ENCODE results near the gene PSMF1. TPM values are rescaled to one million over a fixed set of nuclear protein-coding genes. Genes with fewer than 3 reads are reported as not detected.

Gene PSMF1
- total and polyA plus RNA-seq, 12 donors = 24.8 to 363 (median 122) TPM

DNA sequence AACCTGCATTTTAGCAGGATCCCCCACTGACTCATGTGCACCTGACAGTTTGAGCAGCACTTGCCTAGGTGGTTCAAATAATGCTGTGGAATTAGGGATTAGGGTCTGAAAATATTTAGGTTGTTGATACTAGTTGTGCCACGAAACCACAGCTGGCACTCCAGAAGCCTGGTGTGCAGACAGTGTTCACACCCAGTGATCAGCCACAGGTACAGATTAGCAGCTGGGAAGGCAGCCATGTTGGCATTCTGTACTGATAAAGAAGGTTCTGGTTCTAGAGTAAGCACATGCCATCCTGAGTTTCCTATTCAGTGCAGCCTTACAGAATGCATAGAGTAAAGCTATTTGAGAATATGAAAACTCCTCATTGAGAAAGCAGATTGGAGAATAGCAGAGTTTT, 36.3 kb downstream of the PSMF1 start:
- intact Hi-C loops (cut with DNase I) = no loop called here
- Histone ChIP-seq H3K36me3 (replicated peaks in 1 of 2) (peaks cover 0 to 3% of the 10 kb centered on the region in 2 donors), H3K27me3 (no peaks in the 10 kb centered on the region), H3K9me3 (replicated peaks in 1 of 3) (no peaks in the 10 kb centered on the region), H3K4me3 (no peak overlapping the region), H3K4me1 (replicated peaks in 1 of 2) (no peaks in the 10 kb centered on the region), H3K27ac (no peak overlapping the region)
- DNase-seq = peak in 1 of 7 donors; percentile 25
- 100% methylated on average over 1 of the region's 1 CpG; no CpG with 5 or more reads in 1 of the 4 donors for WGBS, 4 donors
- TF ChIP-seq POLR2A (IDR thresholded peaks at IDR 0.05) = no peak
- TF ChIP-seq, protein P1, sequence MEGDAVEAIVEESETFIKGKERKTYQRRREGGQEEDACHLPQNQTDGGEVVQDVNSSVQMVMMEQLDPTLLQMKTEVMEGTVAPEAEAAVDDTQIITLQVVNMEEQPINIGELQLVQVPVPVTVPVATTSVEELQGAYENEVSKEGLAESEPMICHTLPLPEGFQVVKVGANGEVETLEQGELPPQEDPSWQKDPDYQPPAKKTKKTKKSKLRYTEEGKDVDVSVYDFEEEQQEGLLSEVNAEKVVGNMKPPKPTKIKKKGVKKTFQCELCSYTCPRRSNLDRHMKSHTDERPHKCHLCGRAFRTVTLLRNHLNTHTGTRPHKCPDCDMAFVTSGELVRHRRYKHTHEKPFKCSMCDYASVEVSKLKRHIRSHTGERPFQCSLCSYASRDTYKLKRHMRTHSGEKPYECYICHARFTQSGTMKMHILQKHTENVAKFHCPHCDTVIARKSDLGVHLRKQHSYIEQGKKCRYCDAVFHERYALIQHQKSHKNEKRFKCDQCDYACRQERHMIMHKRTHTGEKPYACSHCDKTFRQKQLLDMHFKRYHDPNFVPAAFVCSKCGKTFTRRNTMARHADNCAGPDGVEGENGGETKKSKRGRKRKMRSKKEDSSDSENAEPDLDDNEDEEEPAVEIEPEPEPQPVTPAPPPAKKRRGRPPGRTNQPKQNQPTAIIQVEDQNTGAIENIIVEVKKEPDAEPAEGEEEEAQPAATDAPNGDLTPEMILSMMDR (IDR thresholded peaks at IDR 0.05) = no peak

DNA sequence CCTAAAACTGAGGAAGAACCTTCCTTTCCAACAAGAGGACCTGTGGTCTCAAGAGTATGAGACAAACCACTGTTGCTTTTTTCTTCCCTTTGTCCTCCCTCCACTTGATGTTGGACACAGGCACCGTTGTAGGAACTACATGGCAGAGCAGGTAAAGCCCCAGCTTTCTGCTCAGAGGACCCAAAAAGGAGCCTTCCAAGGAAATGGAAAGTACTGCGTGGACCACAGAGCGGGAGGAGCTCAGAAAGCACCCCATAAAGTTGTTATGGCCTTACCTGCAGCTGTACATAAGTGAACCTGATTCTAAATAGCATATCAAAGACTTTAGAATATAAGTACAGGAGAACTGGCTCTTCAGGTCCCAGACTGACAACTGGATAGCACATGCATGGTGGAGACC, 36.9 kb downstream of the PSMF1 start:
- 97 to 100% (median 98%) methylated on average over 3 of the region's 3 CpGs for WGBS, 4 donors
- Histone ChIP-seq H3K36me3 (replicated peaks in 1 of 2) (peaks cover 0 to 8% of the 10 kb centered on the region in 2 donors), H3K27ac (no peak overlapping the region), H3K4me3 (no peak overlapping the region), H3K9me3 (replicated peaks in 1 of 3) (no peaks in the 10 kb centered on the region), H3K27me3 (no peaks in the 10 kb centered on the region), H3K4me1 (replicated peaks in 1 of 2) (no peaks in the 10 kb centered on the region)
- intact Hi-C loops (cut with DNase I) = no loop called here
- TF ChIP-seq, protein P1 (IDR thresholded peaks at IDR 0.05) = no peak
- DNase-seq = peak in 1 of 7 donors; percentile 15

DNA sequence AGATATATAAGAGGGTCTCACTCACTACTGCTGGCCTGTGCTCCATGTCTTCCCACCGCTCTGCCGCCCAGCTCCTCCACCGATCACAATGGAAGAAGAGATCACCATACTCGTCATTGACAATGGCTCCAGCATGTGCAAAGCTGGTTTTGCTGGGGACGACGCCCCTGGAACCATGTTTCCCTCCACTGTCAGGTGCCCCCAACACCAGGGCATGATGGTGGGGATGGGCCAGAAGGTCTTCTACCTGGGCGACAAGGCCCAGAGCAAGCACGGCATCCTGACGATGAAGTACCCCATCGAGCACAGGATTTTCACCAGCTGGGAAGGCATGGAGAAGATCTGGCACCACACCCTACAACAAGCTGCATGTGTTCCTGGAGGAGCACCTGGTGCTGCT, 42.1 kb downstream of the PSMF1 start:
- no peaks in the 10 kb centered on the region for H3K9me3 ChIP-seq (replicated peaks in 1 of 3)
- H3K27ac ChIP-seq = no peak overlapping the region
- intact Hi-C loops (cut with DNase I) = no loop called here
- H3K4me1 ChIP-seq (replicated peaks in 1 of 2) = no peaks in the 10 kb centered on the region
- H3K27me3 ChIP-seq = no peaks in the 10 kb centered on the region
- 96 to 98% (median 97%) methylated on average over 6 to 10 of the region's 10 CpGs for WGBS, 4 donors
- no peak overlapping the region for H3K4me3 ChIP-seq
- TF ChIP-seq POLR2A (IDR thresholded peaks at IDR 0.05) = no peak
- TF ChIP-seq, protein P1 (IDR thresholded peaks at IDR 0.05) = no peak
- peaks cover 0 to 49% of the 10 kb centered on the region in 2 donors for H3K36me3 ChIP-seq (replicated peaks in 1 of 2)
- no peak for DNase-seq

DNA sequence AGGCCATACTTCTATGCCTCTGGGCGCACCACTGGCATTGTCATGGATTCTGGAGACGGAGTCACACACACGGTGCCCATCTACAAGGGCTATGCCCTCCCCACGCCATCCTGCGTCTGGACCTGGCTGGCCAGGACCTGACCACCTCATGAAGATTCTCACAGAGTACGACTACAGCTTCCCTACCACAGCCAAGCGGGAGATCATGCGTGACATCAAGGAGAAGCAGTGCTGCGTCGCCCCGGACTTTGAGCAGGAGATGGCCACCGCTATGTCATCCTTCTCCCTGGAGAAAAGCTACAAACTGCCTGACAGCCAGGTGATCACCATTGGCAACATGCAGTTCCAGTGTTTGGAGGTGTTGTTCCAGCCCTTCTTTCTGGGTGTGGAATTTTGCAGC, 42.6 kb downstream of the PSMF1 start:
- no peak overlapping the region for H3K27ac ChIP-seq
- no peaks in the 10 kb centered on the region for H3K9me3 ChIP-seq (replicated peaks in 1 of 3)
- peaks cover 0 to 54% of the 10 kb centered on the region in 2 donors for H3K36me3 ChIP-seq (replicated peaks in 1 of 2)
- TF ChIP-seq, protein P1 (IDR thresholded peaks at IDR 0.05) = no peak
- no peak for TF ChIP-seq POLR2A (IDR thresholded peaks at IDR 0.05)
- intact Hi-C loops (cut with DNase I) = no loop called here
- H3K27me3 ChIP-seq = no peaks in the 10 kb centered on the region
- no peaks in the 10 kb centered on the region for H3K4me1 ChIP-seq (replicated peaks in 1 of 2)
- H3K4me3 ChIP-seq = no peak overlapping the region
- peak in 1 of 7 donors; percentile 48 for DNase-seq
- WGBS, 4 donors = 97 to 99% (median 98%) methylated on average over 10 to 12 of the region's 12 CpGs
